PC-3 (cell line): Measurements from ENCODE around the gene KL. TPM values are rescaled to one million over a fixed set of nuclear protein-coding genes. Genes with fewer than 3 reads are reported as not detected.

Experiments
- ATAC-seq: fragments of 200-7000 bp; cut with Tn5 transposase; 2 replicates; pipeline ENCODE4 v1.9.1; 2020; ENCODE audit warnings: mild to moderate bottlenecking, moderate library complexity
- BruUV-seq: library from RNA; stranded (reverse); fragments of 400-500 nt; replicated peaks from 2 replicates; lab custom pipeline; 2021; lab: Mats Ljungman, UMichigan
- CTCF ChIA-PET: fragments of 300-600 bp; sonication (Branson Sonifier 250); formaldehyde crosslinking; loops from one replicate; lab custom pipeline; 2022; ENCODE audit warnings: antibody characterized with exemption; lab: Charles Lee
- POLR2A ChIA-PET: fragments of 300-600 bp; sonication (Branson Sonifier 250); formaldehyde crosslinking; loops from one replicate; lab custom pipeline; 2022; ENCODE audit warnings: antibody characterized with exemption; ENCODE audit not compliant: unreplicated experiment; lab: Charles Lee
- DNase-seq: peaks from one replicate; pipeline ENCODE4 v3.0.0-alpha.2; 2015
- H2AFZ ChIP-seq: fragments of 300-600 bp; sonication (generic); 2 replicates; pipeline ENCODE4 v1.6.0; 2016; ENCODE audit warnings: antibody characterized with exemption, low read length
- H3F3A ChIP-seq: fragments of 300-600 bp; sonication (generic); one replicate; pipeline ENCODE4 v1.6.0; 2017; ENCODE audit warnings: antibody characterized with exemption, low read length, control low read depth, mild to moderate bottlenecking; ENCODE audit not compliant: unreplicated experiment
- H3K27ac ChIP-seq: fragments of 300-600 bp; sonication (generic); 2 replicates; pipeline ENCODE4 v1.5.1; 2016; ENCODE audit warnings: mild to moderate bottlenecking, low read length
- H3K27me3 ChIP-seq: fragments of 300-600 bp; sonication (generic); 2 replicates; pipeline ENCODE4 v1.6.1; 2016; ENCODE audit warnings: low read length, mixed read lengths
- H3K36me3 ChIP-seq: fragments of 300-600 bp; sonication (generic); 2 replicates; pipeline ENCODE4 v1.6.1; 2016; ENCODE audit warnings: low read depth, mixed run types, low read length, mixed read lengths
- H3K4me1 ChIP-seq: fragments of 300-600 bp; sonication (generic); 2 replicates; pipeline ENCODE4 v1.5.1; 2016; ENCODE audit warnings: low read length; ENCODE audit not compliant: insufficient read depth
- H3K4me2 ChIP-seq: fragments of 300-600 bp; sonication (generic); 2 replicates; pipeline ENCODE4 v1.6.0; 2016; ENCODE audit warnings: low read length
- H3K4me3 ChIP-seq: fragments of 300-600 bp; sonication (generic); 2 replicates; pipeline ENCODE4 v1.5.1; 2016; ENCODE audit warnings: mild to moderate bottlenecking, low read length, mixed read lengths
- H3K79me2 ChIP-seq: fragments of 300-600 bp; sonication (generic); 2 replicates; pipeline ENCODE4 v1.6.1; 2017; ENCODE audit warnings: low read length, mixed read lengths
- H3K9ac ChIP-seq: fragments of 300-600 bp; sonication (generic); 2 replicates; pipeline ENCODE4 v1.6.0; 2016; ENCODE audit warnings: mild to moderate bottlenecking, low read length
- H3K9me2 ChIP-seq: fragments of 300-600 bp; sonication (generic); replicated peaks from 2 replicates; pipeline ENCODE4 v1.6.1; 2016; ENCODE audit warnings: mixed run types, low read length, mixed read lengths
- H3K9me3 ChIP-seq: fragments of 300-600 bp; sonication (generic); 2 replicates; pipeline ENCODE4 v1.6.1; 2016; ENCODE audit warnings: low read length, mixed read lengths
- H4K20me1 ChIP-seq: fragments of 300-600 bp; sonication (generic); 2 replicates; pipeline ENCODE4 v1.6.1; 2016; ENCODE audit warnings: low read length, mixed read lengths
- EZH2 ChIP-seq: fragments of 300-600 bp; sonication (generic); IDR thresholded peaks from one replicate; pipeline ENCODE4 v1.6.1; 2017; ENCODE audit warnings: antibody characterized with exemption, mild to moderate bottlenecking, low read length; ENCODE audit not compliant: unreplicated experiment
- EZH2phosphoT487 ChIP-seq: fragments of 300-600 bp; sonication (generic); IDR thresholded peaks from 2 replicates; pipeline ENCODE4 v1.6.1; 2018; ENCODE audit warnings: mild to moderate bottlenecking, antibody characterized with exemption, low read length, borderline replicate concordance
- intact Hi-C: fragments of 100-400 bp; cut with micrococcal nuclease; formaldehyde crosslinking; loops from 2 replicates; pipeline ENCODE4 v1.9.0; 2023
- total RNA-seq: library from RNA; depleted of rRNA; stranded (reverse); fragments of >200 nt; gene quantifications from 2 replicates; pipeline ENCODE4 v1.2.3, GENCODE V29; 2014
- TF ChIP-seq, protein P1 (sequence below): fragments of 300-600 bp; sonication (generic); conservative IDR thresholded peaks from 2 replicates; pipeline ENCODE4 v1.5.1; 2017; ENCODE audit warnings: antibody characterized with exemption, low read depth, mild to moderate bottlenecking, low read length

The KL gene
- total RNA-seq, 1 experiment from 2014 or later: 0.07 TPM

DNA sequence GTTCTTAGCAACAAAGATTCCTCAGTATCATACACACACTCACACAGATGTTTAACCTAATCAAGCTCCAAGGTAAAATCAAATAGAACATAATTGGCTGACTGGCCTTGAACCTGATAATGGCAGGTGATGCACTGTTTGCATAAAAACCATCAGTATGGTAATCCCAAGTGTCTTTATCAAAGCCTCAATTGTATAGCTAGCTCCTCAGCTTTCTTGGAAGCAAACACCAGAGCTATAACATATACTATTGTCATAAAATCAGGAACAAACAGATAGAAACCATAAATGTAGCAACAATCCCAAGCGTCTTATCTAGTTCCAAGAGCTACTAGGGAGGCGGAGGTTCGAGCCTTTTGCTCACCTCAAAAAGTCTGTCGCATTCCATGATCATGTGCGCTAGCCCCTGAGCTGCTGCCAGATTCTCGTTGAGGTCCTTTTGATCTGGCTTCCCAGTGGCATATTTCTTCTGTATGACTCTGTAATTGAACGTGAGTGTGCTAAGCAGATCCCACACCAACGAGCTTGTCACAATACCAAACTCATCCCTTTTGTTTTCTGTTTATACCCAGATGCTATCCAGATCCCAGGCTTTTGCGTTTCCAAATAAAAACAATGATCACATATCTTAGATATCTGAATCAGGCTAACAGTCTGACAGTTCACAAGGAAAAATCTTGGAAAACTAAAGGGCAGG, 95.3 kb downstream of the KL start:
- Histone ChIP-seq H3K4me3 (no peak overlapping the region), H3K4me1 (peaks cover 14% of the 10 kb centered on the region; the same call in 1 of the 2 replicates), H3K9me2 (no peaks in the 10 kb centered on the region), H3K9me3 (no peaks in the 10 kb centered on the region), H3K36me3 (peaks cover 38% of the 10 kb centered on the region; the same call in 1 of the 2 replicates), H3K4me2 (no peak overlapping the region), H3K9ac (no peak overlapping the region), H3K79me2 (no peaks in the 10 kb centered on the region), H3F3A (no peaks in the 10 kb centered on the region), H3K27me3 (no peaks in the 10 kb centered on the region), H2AFZ (no peak overlapping the region), H4K20me1 (no peaks in the 10 kb centered on the region), H3K27ac (no peak overlapping the region)
- ATAC-seq (no peak), DNase-seq (no peak)
- TF ChIP-seq EZH2phosphoT487 (no peak), EZH2 (no peak)
- TF ChIP-seq, protein P1, sequence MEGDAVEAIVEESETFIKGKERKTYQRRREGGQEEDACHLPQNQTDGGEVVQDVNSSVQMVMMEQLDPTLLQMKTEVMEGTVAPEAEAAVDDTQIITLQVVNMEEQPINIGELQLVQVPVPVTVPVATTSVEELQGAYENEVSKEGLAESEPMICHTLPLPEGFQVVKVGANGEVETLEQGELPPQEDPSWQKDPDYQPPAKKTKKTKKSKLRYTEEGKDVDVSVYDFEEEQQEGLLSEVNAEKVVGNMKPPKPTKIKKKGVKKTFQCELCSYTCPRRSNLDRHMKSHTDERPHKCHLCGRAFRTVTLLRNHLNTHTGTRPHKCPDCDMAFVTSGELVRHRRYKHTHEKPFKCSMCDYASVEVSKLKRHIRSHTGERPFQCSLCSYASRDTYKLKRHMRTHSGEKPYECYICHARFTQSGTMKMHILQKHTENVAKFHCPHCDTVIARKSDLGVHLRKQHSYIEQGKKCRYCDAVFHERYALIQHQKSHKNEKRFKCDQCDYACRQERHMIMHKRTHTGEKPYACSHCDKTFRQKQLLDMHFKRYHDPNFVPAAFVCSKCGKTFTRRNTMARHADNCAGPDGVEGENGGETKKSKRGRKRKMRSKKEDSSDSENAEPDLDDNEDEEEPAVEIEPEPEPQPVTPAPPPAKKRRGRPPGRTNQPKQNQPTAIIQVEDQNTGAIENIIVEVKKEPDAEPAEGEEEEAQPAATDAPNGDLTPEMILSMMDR: no peak
- intact Hi-C loops: no loop called here
- ChIA-PET CTCF (no interaction called here), POLR2A (interaction anchor here (0.6 kb wide), 1 partner anchor 165 kb away, joined by 7 read pairs; no protein-coding TSS in a partner anchor)
- no TSS peak for BruUV-seq

GRCh38 chr13:33112766-33113165, 96.5 kb downstream of the KL start:
- DNase-seq: no peak
- Histone ChIP-seq H3K36me3 (peaks cover 32% of the 10 kb centered on the region; the same call in 1 of the 2 replicates), H3F3A (no peaks in the 10 kb centered on the region), H3K27ac (no peak overlapping the region), H4K20me1 (no peaks in the 10 kb centered on the region), H3K9me3 (no peaks in the 10 kb centered on the region), H3K9me2 (no peaks in the 10 kb centered on the region), H3K4me1 (peaks cover 21% of the 10 kb centered on the region), H3K4me3 (no peak overlapping the region), H3K9ac (no peak overlapping the region), H3K27me3 (no peaks in the 10 kb centered on the region), H2AFZ (no peak overlapping the region), H3K79me2 (no peaks in the 10 kb centered on the region), H3K4me2 (no peak overlapping the region)
- POLR2A ChIA-PET: interaction anchor here (0.6 kb wide), 1 partner anchor 9 kb away, joined by 4 read pairs; no protein-coding TSS in a partner anchor
- ATAC-seq: no peak
- BruUV-seq: no TSS peak
- CTCF ChIA-PET: no interaction called here
- intact Hi-C loops: no loop called here
- TF ChIP-seq EZH2 (no peak), EZH2phosphoT487 (no peak)
- TF ChIP-seq, protein P1: no peak

DNA sequence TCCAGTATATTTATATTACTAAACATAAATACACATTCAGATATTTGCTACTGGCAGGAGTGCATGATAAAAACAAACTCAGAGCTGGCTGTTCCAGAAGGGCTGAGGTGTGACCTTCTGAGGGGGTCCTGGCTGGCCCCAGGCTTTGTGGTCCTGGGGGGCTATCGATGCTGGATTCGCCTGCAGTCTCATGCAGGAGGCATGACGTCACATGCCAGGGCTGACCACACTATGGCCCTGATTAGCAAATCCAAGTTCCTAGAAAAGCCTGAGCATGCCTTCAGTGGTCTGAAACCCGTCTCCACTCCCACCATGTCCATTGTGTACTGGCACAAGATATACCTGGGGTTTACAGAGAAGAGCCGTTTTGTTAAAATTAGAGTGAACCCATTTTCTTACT, 97.9 kb downstream of the KL start:
- H3K27me3 ChIP-seq: no peaks in the 10 kb centered on the region
- DNase-seq (no peak), ATAC-seq (no peak)
- H3K9me3 ChIP-seq: no peaks in the 10 kb centered on the region
- H3K9ac ChIP-seq: no peak overlapping the region
- no peak overlapping the region for H3K4me2 ChIP-seq
- H3K9me2 ChIP-seq: no peaks in the 10 kb centered on the region
- no peaks in the 10 kb centered on the region for H3K79me2 ChIP-seq
- no peak overlapping the region for H2AFZ ChIP-seq
- ChIA-PET POLR2A (no interaction called here), CTCF (no interaction called here)
- H4K20me1 ChIP-seq: no peaks in the 10 kb centered on the region
- no peak for TF ChIP-seq EZH2
- H3F3A ChIP-seq: no peaks in the 10 kb centered on the region
- BruUV-seq: no TSS peak
- intact Hi-C loops: no loop called here
- no peak overlapping the region for H3K27ac ChIP-seq
- no peak overlapping the region for H3K4me3 ChIP-seq
- peaks cover 26% of the 10 kb centered on the region for H3K4me1 ChIP-seq
- peaks cover 32% of the 10 kb centered on the region; the same call in 1 of the 2 replicates for H3K36me3 ChIP-seq
